Liver (tissue), 9 donors: ENCODE results near the gene SCN2B. TPM values are rescaled to one million over a fixed set of nuclear protein-coding genes. Genes with fewer than 3 reads are reported as not detected.

Experiments
- DNase-seq: peaks from one replicate; pipeline ENCODE4 v3.0.0-alpha.2; 2017; ENCODE audit warnings: low spot score
- H3K27ac ChIP-seq, 2 donors: one replicate each; pipeline ENCODE4 v1.7.0; 2013; ENCODE audit warnings: inconsistent platforms in 2 of 2, low read length in 2 of 2, control low read depth in 1 of 2, low read depth in 1 of 2, mild to moderate bottlenecking in 1 of 2
- H3K27me3 ChIP-seq, 4 donors: one replicate each; pipeline versions ENCODE4 v1.6.1 to v1.7.0; 2013; ENCODE audit warnings: low read length in 3 of 4, inconsistent platforms in 1 of 4, mild to moderate bottlenecking in 1 of 4, moderate library complexity in 1 of 4; ENCODE audit not compliant: control insufficient read depth in 4 of 4, insufficient read depth in 4 of 4
- H3K36me3 ChIP-seq, 4 donors: one replicate each; pipeline versions ENCODE4 v1.6.1 to v1.7.0; 2013; ENCODE audit warnings: low read length in 3 of 4, mild to moderate bottlenecking in 3 of 4, low read depth in 1 of 4, moderate library complexity in 1 of 4; ENCODE audit not compliant: control insufficient read depth in 4 of 4, insufficient read depth in 3 of 4
- H3K4me1 ChIP-seq, 4 donors: one replicate each; pipeline versions ENCODE4 v1.6.1 to v1.7.0; 2013; ENCODE audit warnings: low read length in 3 of 4, mild to moderate bottlenecking in 3 of 4, moderate library complexity in 1 of 4; ENCODE audit not compliant: control insufficient read depth in 4 of 4, insufficient read depth in 4 of 4
- H3K4me3 ChIP-seq, 3 donors: one replicate each; pipeline versions ENCODE4 v1.6.1 to v1.7.0; 2013; ENCODE audit warnings: low read length in 3 of 3, control low read depth in 1 of 3, low read depth in 1 of 3, mild to moderate bottlenecking in 1 of 3
- H3K9ac ChIP-seq, 2 donors: one replicate each; pipeline ENCODE4 v1.7.0; 2013; ENCODE audit warnings: low read length in 2 of 2, mild to moderate bottlenecking in 2 of 2, moderate library complexity in 2 of 2, control low read depth in 1 of 2, low read depth in 1 of 2
- H3K9me3 ChIP-seq, 4 donors: one replicate each; pipeline versions ENCODE4 v1.6.1 to v1.7.0; 2013; ENCODE audit warnings: low read length in 3 of 4; ENCODE audit not compliant: control insufficient read depth in 4 of 4
- EGR1 ChIP-seq, 2 donors: IDR thresholded peaks; 2 replicates each; pipeline ENCODE4 v1.6.1; 2016 to 2018; ENCODE audit warnings: antibody characterized with exemption in 2 of 2, low read depth in 2 of 2
- FOXA1 ChIP-seq: IDR thresholded peaks from 2 replicates; pipeline ENCODE4 v1.6.1; 2016; ENCODE audit warnings: antibody characterized with exemption
- FOXA2 ChIP-seq: IDR thresholded peaks from 2 replicates; pipeline ENCODE4 v1.6.1; 2016; ENCODE audit warnings: antibody characterized with exemption
- GABPA ChIP-seq, 2 donors: IDR thresholded peaks in 1 of 2; conservative IDR thresholded peaks in 1 of 2; 2 replicates each; pipeline ENCODE4 v1.6.1; 2016; ENCODE audit warnings: antibody characterized with exemption in 2 of 2, mild to moderate bottlenecking in 1 of 2, moderate library complexity in 1 of 2
- HNF4A ChIP-seq, 2 donors: conservative IDR thresholded peaks; 2 replicates each; pipeline ENCODE4 v1.6.1; 2016; ENCODE audit warnings: antibody characterized with exemption in 2 of 2, mild to moderate bottlenecking in 2 of 2
- HNF4G ChIP-seq: IDR thresholded peaks from 2 replicates; pipeline ENCODE4 v1.6.1; 2016; ENCODE audit warnings: antibody characterized with exemption
- JUND ChIP-seq, 2 donors: IDR thresholded peaks; 2 replicates each; pipeline ENCODE4 v1.6.1; 2016; ENCODE audit warnings: antibody characterized with exemption in 2 of 2
- NR2F2 ChIP-seq: IDR thresholded peaks from 2 replicates; pipeline ENCODE4 v1.6.1; 2016; ENCODE audit warnings: antibody characterized with exemption
- RAD21 ChIP-seq, 2 donors: IDR thresholded peaks; 2 replicates each; pipeline ENCODE4 v1.6.1; 2016; ENCODE audit warnings: antibody characterized with exemption in 2 of 2, mild to moderate bottlenecking in 2 of 2
- RXRA ChIP-seq, 2 donors: IDR thresholded peaks; 2 replicates each; pipeline ENCODE4 v1.6.1; 2017 to 2018; ENCODE audit warnings: antibody characterized with exemption in 2 of 2, mild to moderate bottlenecking in 1 of 2
- SP1 ChIP-seq: IDR thresholded peaks from 2 replicates; pipeline ENCODE4 v1.6.1; 2018; ENCODE audit warnings: antibody characterized with exemption, mild to moderate bottlenecking
- TAF1 ChIP-seq: conservative IDR thresholded peaks from 2 replicates; pipeline ENCODE4 v1.6.1; 2016; ENCODE audit warnings: antibody characterized with exemption, mild to moderate bottlenecking
- YY1 ChIP-seq: IDR thresholded peaks from 2 replicates; pipeline ENCODE4 v1.6.1; 2016; ENCODE audit warnings: antibody characterized with exemption, mild to moderate bottlenecking
- WGBS: extraction: QIAGEN DNeasy Blood & Tissue Kit; methylation state at CpG from one replicate; pipeline ENCODE4 v1.1.7; 2013; 5-methylcytosine and 5-hydroxymethylcytosine counted together
- polyA plus RNA-seq, 2 donors: library from polyadenylated mRNA; stranded (reverse) in 1 of 2; unstranded in 1 of 2; fragments of 200-250 nt in 1 of 2; fragments of >200 nt in 1 of 2; fragmentation: Nextera tagmentation in 1 of 2; extraction: Ambion mirVana in 1 of 2; gene quantifications; one replicate each; pipeline versions ENCODE4 v1.2.1 to v1.2.3, GENCODE V29; 2013 to 2015
- total RNA-seq, 2 donors: library from RNA; depleted of rRNA; stranded (reverse); fragments of >200 nt; gene quantifications; one replicate each; pipeline ENCODE4 v1.2.3, GENCODE V29; 2014
- TF ChIP-seq, protein P1 (sequence below): IDR thresholded peaks from 2 replicates; pipeline ENCODE4 v1.6.1; 2016; ENCODE audit warnings: antibody characterized with exemption
- TF ChIP-seq, protein P2 (sequence below): fragments of 150-350 bp; IDR thresholded peaks from 2 replicates; pipeline ENCODE4 v1.5.1; 2017; ENCODE audit warnings: improper control_type of control experiment, low read depth, low read length; ENCODE audit not compliant: missing input control
- TF ChIP-seq, protein P3 (sequence below): IDR thresholded peaks from 2 replicates; pipeline ENCODE4 v1.6.1; 2016; ENCODE audit warnings: antibody characterized with exemption, mild to moderate bottlenecking
- TF ChIP-seq, protein P4 (sequence below): IDR thresholded peaks from 2 replicates; pipeline ENCODE4 v1.6.1; 2016; ENCODE audit warnings: antibody characterized with exemption
- TF ChIP-seq, protein P5 (sequence below): IDR thresholded peaks from 2 replicates; pipeline ENCODE4 v1.6.1; 2016; ENCODE audit warnings: antibody characterized with exemption
- donor health status: healthy.
- donor health status: healthy.
- donor health status: healthy.
- donor health status: healthy.
- donor health status: healthy.

Gene SCN2B
- total and polyA plus RNA-seq, 4 donors, result 0.01 to 0.05 TPM; not detected in 2

DNA sequence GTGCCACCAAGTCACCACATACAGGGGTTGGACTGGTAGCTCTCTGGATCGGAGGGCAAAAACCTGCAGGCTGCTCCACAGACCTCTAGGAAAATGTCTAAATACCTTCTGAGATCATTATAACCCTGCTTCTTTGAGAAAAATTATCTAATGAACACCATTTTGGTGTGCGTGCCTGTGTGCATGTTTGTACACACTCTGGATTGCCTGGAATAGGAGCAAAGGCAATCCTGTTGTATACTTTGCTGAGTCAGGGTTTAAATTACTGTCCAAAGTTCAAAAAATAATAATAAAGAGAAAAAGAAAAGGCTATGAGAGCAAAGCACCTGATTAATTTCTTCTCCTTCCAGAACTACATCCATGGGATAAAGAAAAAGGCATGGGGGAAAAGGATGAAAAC lies 37.3 kb upstream of the SCN2B start (continued):
- TF ChIP-seq, protein P1, sequence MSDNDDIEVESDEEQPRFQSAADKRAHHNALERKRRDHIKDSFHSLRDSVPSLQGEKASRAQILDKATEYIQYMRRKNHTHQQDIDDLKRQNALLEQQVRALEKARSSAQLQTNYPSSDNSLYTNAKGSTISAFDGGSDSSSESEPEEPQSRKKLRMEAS, result no peak
- TF ChIP-seq RXRA (IDR thresholded peaks at IDR 0.05) (peak in 1 of 2 donors; percentile 37), NR2F2 (no peak), RAD21 (IDR thresholded peaks at IDR 0.05) (no peak)
- TF ChIP-seq, protein P2, sequence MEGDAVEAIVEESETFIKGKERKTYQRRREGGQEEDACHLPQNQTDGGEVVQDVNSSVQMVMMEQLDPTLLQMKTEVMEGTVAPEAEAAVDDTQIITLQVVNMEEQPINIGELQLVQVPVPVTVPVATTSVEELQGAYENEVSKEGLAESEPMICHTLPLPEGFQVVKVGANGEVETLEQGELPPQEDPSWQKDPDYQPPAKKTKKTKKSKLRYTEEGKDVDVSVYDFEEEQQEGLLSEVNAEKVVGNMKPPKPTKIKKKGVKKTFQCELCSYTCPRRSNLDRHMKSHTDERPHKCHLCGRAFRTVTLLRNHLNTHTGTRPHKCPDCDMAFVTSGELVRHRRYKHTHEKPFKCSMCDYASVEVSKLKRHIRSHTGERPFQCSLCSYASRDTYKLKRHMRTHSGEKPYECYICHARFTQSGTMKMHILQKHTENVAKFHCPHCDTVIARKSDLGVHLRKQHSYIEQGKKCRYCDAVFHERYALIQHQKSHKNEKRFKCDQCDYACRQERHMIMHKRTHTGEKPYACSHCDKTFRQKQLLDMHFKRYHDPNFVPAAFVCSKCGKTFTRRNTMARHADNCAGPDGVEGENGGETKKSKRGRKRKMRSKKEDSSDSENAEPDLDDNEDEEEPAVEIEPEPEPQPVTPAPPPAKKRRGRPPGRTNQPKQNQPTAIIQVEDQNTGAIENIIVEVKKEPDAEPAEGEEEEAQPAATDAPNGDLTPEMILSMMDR, result no peak

DNA sequence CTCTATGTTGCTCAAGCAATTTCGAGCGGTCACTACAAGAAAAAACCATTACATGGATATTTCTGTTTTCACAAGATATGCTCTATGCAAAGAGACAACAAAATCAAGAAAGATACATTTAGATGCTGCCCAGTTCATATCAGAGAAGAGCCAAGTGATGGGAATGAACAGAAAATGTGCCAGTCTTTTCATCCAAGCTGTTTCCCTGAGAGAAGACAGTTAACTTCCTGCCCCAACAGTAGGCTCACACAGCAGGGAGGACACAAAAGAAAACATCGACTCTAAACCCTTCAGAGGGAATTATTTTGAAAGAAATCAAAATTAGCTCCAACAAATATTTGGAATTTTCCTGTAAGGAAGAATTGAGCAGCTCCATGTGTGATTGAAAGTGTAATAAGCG lies 36.8 kb upstream of the SCN2B start:
- H3K4me1 ChIP-seq, result peaks cover 9 to 28% (median 19%) of the 10 kb centered on the region in 4 donors
- TF ChIP-seq JUND (IDR thresholded peaks at IDR 0.05) (no peak), EGR1 (IDR thresholded peaks at IDR 0.05; ENCODE audit: low read depth in 2 of 2) (no peak), TAF1 (no peak), HNF4G (no peak), YY1 (no peak), RAD21 (IDR thresholded peaks at IDR 0.05) (no peak), SP1 (no peak), NR2F2 (no peak), RXRA (IDR thresholded peaks at IDR 0.05) (no peak), HNF4A (conservative IDR thresholded peaks at IDR 0.05) (no peak), FOXA2 (no peak), FOXA1 (no peak), GABPA (IDR thresholded peaks at IDR 0.05 in 1 of 2, conservative IDR thresholded peaks at IDR 0.05 in 1 of 2) (no peak)
- TF ChIP-seq, protein P3, sequence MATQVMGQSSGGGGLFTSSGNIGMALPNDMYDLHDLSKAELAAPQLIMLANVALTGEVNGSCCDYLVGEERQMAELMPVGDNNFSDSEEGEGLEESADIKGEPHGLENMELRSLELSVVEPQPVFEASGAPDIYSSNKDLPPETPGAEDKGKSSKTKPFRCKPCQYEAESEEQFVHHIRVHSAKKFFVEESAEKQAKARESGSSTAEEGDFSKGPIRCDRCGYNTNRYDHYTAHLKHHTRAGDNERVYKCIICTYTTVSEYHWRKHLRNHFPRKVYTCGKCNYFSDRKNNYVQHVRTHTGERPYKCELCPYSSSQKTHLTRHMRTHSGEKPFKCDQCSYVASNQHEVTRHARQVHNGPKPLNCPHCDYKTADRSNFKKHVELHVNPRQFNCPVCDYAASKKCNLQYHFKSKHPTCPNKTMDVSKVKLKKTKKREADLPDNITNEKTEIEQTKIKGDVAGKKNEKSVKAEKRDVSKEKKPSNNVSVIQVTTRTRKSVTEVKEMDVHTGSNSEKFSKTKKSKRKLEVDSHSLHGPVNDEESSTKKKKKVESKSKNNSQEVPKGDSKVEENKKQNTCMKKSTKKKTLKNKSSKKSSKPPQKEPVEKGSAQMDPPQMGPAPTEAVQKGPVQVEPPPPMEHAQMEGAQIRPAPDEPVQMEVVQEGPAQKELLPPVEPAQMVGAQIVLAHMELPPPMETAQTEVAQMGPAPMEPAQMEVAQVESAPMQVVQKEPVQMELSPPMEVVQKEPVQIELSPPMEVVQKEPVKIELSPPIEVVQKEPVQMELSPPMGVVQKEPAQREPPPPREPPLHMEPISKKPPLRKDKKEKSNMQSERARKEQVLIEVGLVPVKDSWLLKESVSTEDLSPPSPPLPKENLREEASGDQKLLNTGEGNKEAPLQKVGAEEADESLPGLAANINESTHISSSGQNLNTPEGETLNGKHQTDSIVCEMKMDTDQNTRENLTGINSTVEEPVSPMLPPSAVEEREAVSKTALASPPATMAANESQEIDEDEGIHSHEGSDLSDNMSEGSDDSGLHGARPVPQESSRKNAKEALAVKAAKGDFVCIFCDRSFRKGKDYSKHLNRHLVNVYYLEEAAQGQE, result no peak
- TF ChIP-seq, protein P2, result no peak
- TF ChIP-seq, protein P4, sequence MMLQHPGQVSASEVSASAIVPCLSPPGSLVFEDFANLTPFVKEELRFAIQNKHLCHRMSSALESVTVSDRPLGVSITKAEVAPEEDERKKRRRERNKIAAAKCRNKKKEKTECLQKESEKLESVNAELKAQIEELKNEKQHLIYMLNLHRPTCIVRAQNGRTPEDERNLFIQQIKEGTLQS, result no peak
- TF ChIP-seq, protein P1, result no peak
- TF ChIP-seq, protein P5, sequence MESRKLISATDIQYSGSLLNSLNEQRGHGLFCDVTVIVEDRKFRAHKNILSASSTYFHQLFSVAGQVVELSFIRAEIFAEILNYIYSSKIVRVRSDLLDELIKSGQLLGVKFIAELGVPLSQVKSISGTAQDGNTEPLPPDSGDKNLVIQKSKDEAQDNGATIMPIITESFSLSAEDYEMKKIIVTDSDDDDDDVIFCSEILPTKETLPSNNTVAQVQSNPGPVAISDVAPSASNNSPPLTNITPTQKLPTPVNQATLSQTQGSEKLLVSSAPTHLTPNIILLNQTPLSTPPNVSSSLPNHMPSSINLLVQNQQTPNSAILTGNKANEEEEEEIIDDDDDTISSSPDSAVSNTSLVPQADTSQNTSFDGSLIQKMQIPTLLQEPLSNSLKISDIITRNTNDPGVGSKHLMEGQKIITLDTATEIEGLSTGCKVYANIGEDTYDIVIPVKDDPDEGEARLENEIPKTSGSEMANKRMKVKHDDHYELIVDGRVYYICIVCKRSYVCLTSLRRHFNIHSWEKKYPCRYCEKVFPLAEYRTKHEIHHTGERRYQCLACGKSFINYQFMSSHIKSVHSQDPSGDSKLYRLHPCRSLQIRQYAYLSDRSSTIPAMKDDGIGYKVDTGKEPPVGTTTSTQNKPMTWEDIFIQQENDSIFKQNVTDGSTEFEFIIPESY, result no peak
- no peaks in the 10 kb centered on the region for H3K36me3 ChIP-seq
- H3K9ac ChIP-seq, result no peak overlapping the region
- H3K4me3 ChIP-seq, result no peak overlapping the region
- no peak for DNase-seq
- peak overlapping the region; percentile 2 to 62 for H3K27ac ChIP-seq
- WGBS, result 82% methylated on average over 4 of the region's 4 CpGs
- H3K9me3 ChIP-seq, result no peaks in the 10 kb centered on the region
- H3K27me3 ChIP-seq, result no peaks in the 10 kb centered on the region
